GM12878 (cell line): ENCODE measurements around the gene AGBL5. TPM values are rescaled to one million over a fixed set of nuclear protein-coding genes. Genes with fewer than 3 reads are reported as not detected.

Experiments used
- BACH1 ChIP-seq: fragments of 450-650 bp; IDR thresholded peaks from 2 replicates; pipeline ENCODE4 v1.6.1; 2017; ENCODE audit warnings: mild to moderate bottlenecking, borderline replicate concordance
- CHD4 ChIP-seq: fragments of 200-600 bp; sonication (generic); IDR thresholded peaks from 2 replicates; pipeline ENCODE4 v1.6.1; 2016; ENCODE audit warnings: mild to moderate bottlenecking
- GATAD2B ChIP-seq: fragments of 450-650 bp; conservative IDR thresholded peaks from 2 replicates; pipeline ENCODE4 v1.6.1; 2017; ENCODE audit warnings: low read depth, mild to moderate bottlenecking, moderate library complexity
- HDGF ChIP-seq: fragments of 450-650 bp; IDR thresholded peaks from 2 replicates; pipeline ENCODE4 v1.6.1; 2016; ENCODE audit warnings: antibody characterized with exemption
- IKZF1 ChIP-seq: fragments of 450-650 bp; conservative IDR thresholded peaks from 2 replicates; pipeline ENCODE4 v1.6.1; 2017; ENCODE audit warnings: antibody characterized with exemption, mild to moderate bottlenecking
- POLR2A ChIP-seq: IDR thresholded peaks from 2 replicates; pipeline ENCODE4 v1.6.1; 2011; ENCODE audit warnings: low read depth, mild to moderate bottlenecking, low read length
- POLR2AphosphoS2 ChIP-seq: IDR thresholded peaks from 2 replicates; pipeline ENCODE4 v1.6.1; 2011; ENCODE audit warnings: low read depth, mild to moderate bottlenecking, low read length, improper control_type of control experiment, moderate library complexity
- POU2F2 ChIP-seq: IDR thresholded peaks from 3 replicates; pipeline ENCODE4 v1.6.1; 2011; ENCODE audit warnings: low read depth, mild to moderate bottlenecking, low read length, borderline replicate concordance
- RAD51 ChIP-seq: fragments of 450-650 bp; IDR thresholded peaks from 2 replicates; pipeline ENCODE4 v1.6.1; 2016; ENCODE audit warnings: moderate library complexity, mild to moderate bottlenecking, inconsistent platforms
- RUNX3 ChIP-seq: IDR thresholded peaks from 2 replicates; pipeline ENCODE4 v1.6.1; 2012; ENCODE audit warnings: low read length, inconsistent platforms
- SIN3A ChIP-seq: IDR thresholded peaks from 2 replicates; pipeline ENCODE4 v1.6.1; 2012; ENCODE audit warnings: low read depth, low read length, improper control_type of control experiment
- SMC3 ChIP-seq: IDR thresholded peaks from 2 replicates; pipeline ENCODE4 v1.6.1; 2011; ENCODE audit warnings: low read length, improper control_type of control experiment, borderline replicate concordance
- polyA plus RNA-seq, 11 experiments: library from polyadenylated mRNA; depleted of rRNA in 4 of 11; unstranded in 6 of 11; stranded (reverse) in 5 of 11; fragments of >200 nt; fragmentation: Nextera tagmentation in 4 of 11; fragmentation: Illumina TruSeq in 1 of 11; extraction: Ambion mirVana in 4 of 11; extraction: Trizol in 1 of 11; gene quantifications; 1 replicate in 1 of 11; 2 replicates in 10 of 11; pipeline versions ENCODE4 v1.2.1 to v1.2.3, GENCODE V29; 2011 to 2016; ENCODE audit warnings: inconsistent platforms in 2 of 11, missing spikeins in 2 of 11, low read depth in 1 of 11
- total RNA-seq, 4 experiments: library from RNA; depleted of rRNA in 3 of 4; stranded (reverse); fragments of >200 nt in 3 of 4; fragmentation: Illumina TruSeq in 1 of 4; extraction: Trizol in 1 of 4; gene quantifications; 2 replicates each; pipeline versions ENCODE4 v1.2.1 to v1.2.3, GENCODE V29; 2013 to 2021
- TF ChIP-seq, protein P1 (sequence below): fragments of 150-350 bp; IDR thresholded peaks from 2 replicates; pipeline ENCODE4 v1.6.1; 2014; ENCODE audit warnings: mild to moderate bottlenecking, low read depth, low read length
- TF ChIP-seq, protein P2 (sequence below), 3 experiments: IDR thresholded peaks in 2 of 3; conservative IDR thresholded peaks in 1 of 3; 2 replicates each; pipeline ENCODE4 v1.5.1; 2011; ENCODE audit warnings: low read depth in 3 of 3, low read length in 3 of 3, mild to moderate bottlenecking in 3 of 3, control low read depth in 2 of 3, moderate library complexity in 2 of 3, inconsistent platforms in 1 of 3, mixed read lengths in 1 of 3; ENCODE audit not compliant: control insufficient read depth in 2 of 3, insufficient read depth in 1 of 3; ENCODE audit errors: extremely low read depth in 1 of 3
- TF ChIP-seq, protein P3 (sequence below): fragments of 450-650 bp; IDR thresholded peaks from 2 replicates; pipeline ENCODE4 v1.6.1; 2016; ENCODE audit warnings: mild to moderate bottlenecking
- TF ChIP-seq, protein P4 (sequence below): fragments of 450-650 bp; IDR thresholded peaks from 2 replicates; pipeline ENCODE4 v1.6.1; 2014; ENCODE audit warnings: mild to moderate bottlenecking

AGBL5 gene
- total and polyA plus RNA-seq, 10 of the 15 experiments (the other 5 are each of a cell fraction or from before 2014, with no cell fraction given) = 1.9 to 28.5 (median 19.5) TPM

DNA sequence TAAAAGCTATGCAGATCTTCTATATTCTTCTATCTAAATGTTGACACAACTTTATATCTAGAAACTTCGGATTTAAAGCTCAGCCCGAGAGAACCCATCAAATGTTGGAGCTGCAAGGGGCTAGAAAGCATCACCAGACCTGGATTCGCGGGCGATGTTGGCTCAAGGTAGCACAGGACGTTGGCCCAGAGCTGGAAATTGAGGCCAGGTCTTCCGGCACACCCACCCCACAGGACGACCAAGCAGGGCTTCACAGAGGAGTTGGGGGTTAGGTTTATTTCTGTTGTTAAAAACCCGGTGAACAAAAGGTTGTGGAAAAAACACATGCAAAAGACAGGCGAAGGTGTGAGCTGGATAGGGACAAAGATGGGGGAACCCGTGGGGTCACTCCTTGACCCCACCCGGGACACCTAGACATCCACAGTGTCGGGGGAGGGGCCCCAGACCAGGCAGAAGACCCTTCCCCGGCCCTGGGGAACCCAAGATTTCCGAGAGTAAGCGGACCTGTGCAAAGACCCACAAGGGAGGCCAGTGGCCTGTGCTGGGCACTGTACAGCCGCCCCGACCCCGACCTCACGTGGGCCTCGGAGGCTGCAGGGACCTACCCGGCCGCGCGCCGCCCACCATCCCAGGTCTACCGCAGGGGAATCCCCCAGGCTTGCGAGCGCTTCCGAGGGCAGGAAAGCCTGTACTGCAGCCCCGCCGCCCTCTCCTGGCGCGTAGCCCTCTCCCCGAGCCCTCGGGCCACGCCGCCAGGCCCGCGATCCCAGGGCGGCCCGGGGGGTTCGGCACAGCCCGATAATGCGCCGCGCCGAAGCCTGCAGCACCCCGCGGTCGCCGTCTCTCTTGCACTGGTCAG is 1.8 kb upstream of the AGBL5 start (continued):
- TF ChIP-seq, protein P1, sequence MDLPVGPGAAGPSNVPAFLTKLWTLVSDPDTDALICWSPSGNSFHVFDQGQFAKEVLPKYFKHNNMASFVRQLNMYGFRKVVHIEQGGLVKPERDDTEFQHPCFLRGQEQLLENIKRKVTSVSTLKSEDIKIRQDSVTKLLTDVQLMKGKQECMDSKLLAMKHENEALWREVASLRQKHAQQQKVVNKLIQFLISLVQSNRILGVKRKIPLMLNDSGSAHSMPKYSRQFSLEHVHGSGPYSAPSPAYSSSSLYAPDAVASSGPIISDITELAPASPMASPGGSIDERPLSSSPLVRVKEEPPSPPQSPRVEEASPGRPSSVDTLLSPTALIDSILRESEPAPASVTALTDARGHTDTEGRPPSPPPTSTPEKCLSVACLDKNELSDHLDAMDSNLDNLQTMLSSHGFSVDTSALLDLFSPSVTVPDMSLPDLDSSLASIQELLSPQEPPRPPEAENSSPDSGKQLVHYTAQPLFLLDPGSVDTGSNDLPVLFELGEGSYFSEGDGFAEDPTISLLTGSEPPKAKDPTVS = no peak
- TF ChIP-seq RUNX3 (peak; percentile 45), SIN3A (no peak), HDGF (no peak), POLR2A (peak; percentile 68), SMC3 (0 out of 2 replicates have a peak, but pooled peaks have one; percentile 13), CHD4 (no peak), POLR2AphosphoS2 (no peak), RAD51 (no peak), GATAD2B (peak; percentile 65; the same call in 1 of the 2 replicates), POU2F2 (peak; percentile 41; the same call in 2 of the 3 replicates), IKZF1 (peak; percentile 76), BACH1 (no peak; the same call in 1 of the 2 replicates)
- TF ChIP-seq, protein P2, sequence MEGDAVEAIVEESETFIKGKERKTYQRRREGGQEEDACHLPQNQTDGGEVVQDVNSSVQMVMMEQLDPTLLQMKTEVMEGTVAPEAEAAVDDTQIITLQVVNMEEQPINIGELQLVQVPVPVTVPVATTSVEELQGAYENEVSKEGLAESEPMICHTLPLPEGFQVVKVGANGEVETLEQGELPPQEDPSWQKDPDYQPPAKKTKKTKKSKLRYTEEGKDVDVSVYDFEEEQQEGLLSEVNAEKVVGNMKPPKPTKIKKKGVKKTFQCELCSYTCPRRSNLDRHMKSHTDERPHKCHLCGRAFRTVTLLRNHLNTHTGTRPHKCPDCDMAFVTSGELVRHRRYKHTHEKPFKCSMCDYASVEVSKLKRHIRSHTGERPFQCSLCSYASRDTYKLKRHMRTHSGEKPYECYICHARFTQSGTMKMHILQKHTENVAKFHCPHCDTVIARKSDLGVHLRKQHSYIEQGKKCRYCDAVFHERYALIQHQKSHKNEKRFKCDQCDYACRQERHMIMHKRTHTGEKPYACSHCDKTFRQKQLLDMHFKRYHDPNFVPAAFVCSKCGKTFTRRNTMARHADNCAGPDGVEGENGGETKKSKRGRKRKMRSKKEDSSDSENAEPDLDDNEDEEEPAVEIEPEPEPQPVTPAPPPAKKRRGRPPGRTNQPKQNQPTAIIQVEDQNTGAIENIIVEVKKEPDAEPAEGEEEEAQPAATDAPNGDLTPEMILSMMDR (IDR thresholded peaks at IDR 0.05 in 2 of 3, conservative IDR thresholded peaks at IDR 0.05 in 1 of 3; ENCODE audit: control insufficient read depth in 2 of 3, extremely low read depth in 1 of 3, insufficient read depth in 1 of 3, low read depth in 3 of 3, low read length in 3 of 3) = peak in 1 of 3 experiments; percentile 4; a peak in 2 of 6 replicates
- TF ChIP-seq, protein P3, sequence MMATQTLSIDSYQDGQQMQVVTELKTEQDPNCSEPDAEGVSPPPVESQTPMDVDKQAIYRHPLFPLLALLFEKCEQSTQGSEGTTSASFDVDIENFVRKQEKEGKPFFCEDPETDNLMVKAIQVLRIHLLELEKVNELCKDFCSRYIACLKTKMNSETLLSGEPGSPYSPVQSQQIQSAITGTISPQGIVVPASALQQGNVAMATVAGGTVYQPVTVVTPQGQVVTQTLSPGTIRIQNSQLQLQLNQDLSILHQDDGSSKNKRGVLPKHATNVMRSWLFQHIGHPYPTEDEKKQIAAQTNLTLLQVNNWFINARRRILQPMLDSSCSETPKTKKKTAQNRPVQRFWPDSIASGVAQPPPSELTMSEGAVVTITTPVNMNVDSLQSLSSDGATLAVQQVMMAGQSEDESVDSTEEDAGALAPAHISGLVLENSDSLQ = no peak
- TF ChIP-seq, protein P4, sequence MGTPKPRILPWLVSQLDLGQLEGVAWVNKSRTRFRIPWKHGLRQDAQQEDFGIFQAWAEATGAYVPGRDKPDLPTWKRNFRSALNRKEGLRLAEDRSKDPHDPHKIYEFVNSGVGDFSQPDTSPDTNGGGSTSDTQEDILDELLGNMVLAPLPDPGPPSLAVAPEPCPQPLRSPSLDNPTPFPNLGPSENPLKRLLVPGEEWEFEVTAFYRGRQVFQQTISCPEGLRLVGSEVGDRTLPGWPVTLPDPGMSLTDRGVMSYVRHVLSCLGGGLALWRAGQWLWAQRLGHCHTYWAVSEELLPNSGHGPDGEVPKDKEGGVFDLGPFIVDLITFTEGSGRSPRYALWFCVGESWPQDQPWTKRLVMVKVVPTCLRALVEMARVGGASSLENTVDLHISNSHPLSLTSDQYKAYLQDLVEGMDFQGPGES = no peak
- TF ChIP-seq, all 136 proteins: peak for 17
